ENCODE data around the gene SPAG6.

Gene SPAG6

GRCh38 chr10:22364407-22365140 lies 19.3 kb downstream of the SPAG6 start:
- no peaks in the 10 kb centered on the region for H3K36me3 ChIP-seq (ENCODE audit: control insufficient read depth in 2 of 2, insufficient read depth in 2 of 2, low read length in 2 of 2)
- no peaks in the 10 kb centered on the region for H3K9me3 ChIP-seq (ENCODE audit: control insufficient read depth in 2 of 2, low read length in 2 of 2)
- H3K4me3 ChIP-seq (ENCODE audit: low read length in 2 of 2), result no peak overlapping the region
- H3K27ac ChIP-seq (ENCODE audit: low read length), result no peak overlapping the region
- H3K27me3 ChIP-seq (ENCODE audit: control insufficient read depth in 1 of 2, insufficient read depth in 2 of 2, low read length in 2 of 2), result no peaks in the 10 kb centered on the region
- H3K9ac ChIP-seq (ENCODE audit: low read length in 2 of 2), result no peak overlapping the region
- H3K4me1 ChIP-seq (ENCODE audit: control insufficient read depth, insufficient read depth, low read length), result no peaks in the 10 kb centered on the region

- Histone ChIP-seq H3K9me3 (ENCODE audit: control insufficient read depth in 2 of 2, low read length in 2 of 2) (no peaks in the 10 kb centered on the region), H3K4me1 (ENCODE audit: control insufficient read depth, insufficient read depth, low read length) (no peaks in the 10 kb centered on the region)
Measured at GRCh38 chr10:22365233-22365632, 19.9 kb downstream of the SPAG6 start.

GRCh38 chr10:22365644-22366434 lies 20.5 kb downstream of the SPAG6 start:
- no peaks in the 10 kb centered on the region for H3K9me3 ChIP-seq (ENCODE audit: control insufficient read depth in 2 of 2, low read length in 2 of 2)
- H3K27ac ChIP-seq (ENCODE audit: low read length), result no peak overlapping the region
- H3K4me1 ChIP-seq (ENCODE audit: control insufficient read depth, insufficient read depth, low read length), result no peaks in the 10 kb centered on the region
- no peaks in the 10 kb centered on the region for H3K27me3 ChIP-seq (ENCODE audit: control insufficient read depth in 1 of 2, insufficient read depth in 2 of 2, low read length in 2 of 2)
- no peak overlapping the region for H3K4me3 ChIP-seq (ENCODE audit: low read length in 2 of 2)
- H3K36me3 ChIP-seq (ENCODE audit: control insufficient read depth in 2 of 2, insufficient read depth in 2 of 2, low read length in 2 of 2), result no peaks in the 10 kb centered on the region
- H3K9ac ChIP-seq (ENCODE audit: low read length in 2 of 2), result no peak overlapping the region

More at GRCh38 chr10:22365233-22365632, 19.9 kb downstream of the SPAG6 start:
- H3K9ac ChIP-seq (ENCODE audit: low read length in 2 of 2), result no peak overlapping the region
- no peaks in the 10 kb centered on the region for H3K36me3 ChIP-seq (ENCODE audit: control insufficient read depth in 2 of 2, insufficient read depth in 2 of 2, low read length in 2 of 2)
- H3K4me3 ChIP-seq (ENCODE audit: low read length in 2 of 2), result no peak overlapping the region
- H3K27me3 ChIP-seq (ENCODE audit: control insufficient read depth in 1 of 2, insufficient read depth in 2 of 2, low read length in 2 of 2), result no peaks in the 10 kb centered on the region
- no peak overlapping the region for H3K27ac ChIP-seq (ENCODE audit: low read length)

GRCh38 chr10:22366435-22366703 lies 21.1 kb downstream of the SPAG6 start:
- Histone ChIP-seq H3K4me3 (ENCODE audit: low read length in 2 of 2) (no peak overlapping the region), H3K36me3 (ENCODE audit: control insufficient read depth in 2 of 2, insufficient read depth in 2 of 2, low read length in 2 of 2) (no peaks in the 10 kb centered on the region), H3K9me3 (ENCODE audit: control insufficient read depth in 2 of 2, low read length in 2 of 2) (no peaks in the 10 kb centered on the region), H3K9ac (ENCODE audit: low read length in 2 of 2) (no peak overlapping the region), H3K4me1 (ENCODE audit: control insufficient read depth, insufficient read depth, low read length) (no peaks in the 10 kb centered on the region), H3K27me3 (ENCODE audit: control insufficient read depth in 1 of 2, insufficient read depth in 2 of 2, low read length in 2 of 2) (no peaks in the 10 kb centered on the region), H3K27ac (ENCODE audit: low read length) (no peak overlapping the region)

- Histone ChIP-seq H3K36me3 (ENCODE audit: control insufficient read depth in 2 of 2, insufficient read depth in 2 of 2, low read length in 2 of 2) (no peaks in the 10 kb centered on the region), H3K27me3 (ENCODE audit: control insufficient read depth in 1 of 2, insufficient read depth in 2 of 2, low read length in 2 of 2) (no peaks in the 10 kb centered on the region), H3K27ac (ENCODE audit: low read length) (no peak overlapping the region), H3K9ac (ENCODE audit: low read length in 2 of 2) (no peak overlapping the region), H3K9me3 (ENCODE audit: control insufficient read depth in 2 of 2, low read length in 2 of 2) (no peaks in the 10 kb centered on the region), H3K4me1 (ENCODE audit: control insufficient read depth, insufficient read depth, low read length) (no peaks in the 10 kb centered on the region), H3K4me3 (ENCODE audit: low read length in 2 of 2) (no peak overlapping the region)
Measured at GRCh38 chr10:22366771-22367170, 21.5 kb downstream of the SPAG6 start.

- Histone ChIP-seq H3K9ac (ENCODE audit: low read length in 2 of 2) (no peak overlapping the region), H3K9me3 (ENCODE audit: control insufficient read depth in 2 of 2, low read length in 2 of 2) (no peaks in the 10 kb centered on the region), H3K27me3 (ENCODE audit: control insufficient read depth in 1 of 2, insufficient read depth in 2 of 2, low read length in 2 of 2) (no peaks in the 10 kb centered on the region), H3K4me1 (ENCODE audit: control insufficient read depth, insufficient read depth, low read length) (no peaks in the 10 kb centered on the region), H3K27ac (ENCODE audit: low read length) (no peak overlapping the region), H3K36me3 (ENCODE audit: control insufficient read depth in 2 of 2, insufficient read depth in 2 of 2, low read length in 2 of 2) (no peaks in the 10 kb centered on the region), H3K4me3 (ENCODE audit: low read length in 2 of 2) (no peak overlapping the region)
Measured at GRCh38 chr10:22367471-22367870, 22.2 kb downstream of the SPAG6 start.

GRCh38 chr10:22368402-22368801 lies 23.1 kb downstream of the SPAG6 start:
- H3K9ac ChIP-seq (ENCODE audit: low read length in 2 of 2), result no peak overlapping the region
- H3K9me3 ChIP-seq (ENCODE audit: control insufficient read depth in 2 of 2, low read length in 2 of 2), result no peaks in the 10 kb centered on the region
- no peaks in the 10 kb centered on the region for H3K27me3 ChIP-seq (ENCODE audit: control insufficient read depth in 1 of 2, insufficient read depth in 2 of 2, low read length in 2 of 2)
- H3K4me3 ChIP-seq (ENCODE audit: low read length in 2 of 2), result no peak overlapping the region
- no peak overlapping the region for H3K27ac ChIP-seq (ENCODE audit: low read length)
- H3K36me3 ChIP-seq (ENCODE audit: control insufficient read depth in 2 of 2, insufficient read depth in 2 of 2, low read length in 2 of 2), result no peaks in the 10 kb centered on the region
- no peaks in the 10 kb centered on the region for H3K4me1 ChIP-seq (ENCODE audit: control insufficient read depth, insufficient read depth, low read length)

- Histone ChIP-seq H3K4me1 (ENCODE audit: control insufficient read depth, insufficient read depth, low read length) (no peaks in the 10 kb centered on the region), H3K27ac (ENCODE audit: low read length) (no peak overlapping the region), H3K36me3 (ENCODE audit: control insufficient read depth in 2 of 2, insufficient read depth in 2 of 2, low read length in 2 of 2) (no peaks in the 10 kb centered on the region), H3K9me3 (ENCODE audit: control insufficient read depth in 2 of 2, low read length in 2 of 2) (no peaks in the 10 kb centered on the region), H3K9ac (ENCODE audit: low read length in 2 of 2) (no peak overlapping the region), H3K27me3 (ENCODE audit: control insufficient read depth in 1 of 2, insufficient read depth in 2 of 2, low read length in 2 of 2) (no peaks in the 10 kb centered on the region), H3K4me3 (ENCODE audit: low read length in 2 of 2) (no peak overlapping the region)
Measured at GRCh38 chr10:22368981-22369380, 23.7 kb downstream of the SPAG6 start.

GRCh38 chr10:22369434-22370072 lies 24.3 kb downstream of the SPAG6 start:
- Histone ChIP-seq H3K4me3 (ENCODE audit: low read length in 2 of 2) (no peak overlapping the region), H3K9me3 (ENCODE audit: control insufficient read depth in 2 of 2, low read length in 2 of 2) (no peaks in the 10 kb centered on the region), H3K27ac (ENCODE audit: low read length) (no peak overlapping the region), H3K36me3 (ENCODE audit: control insufficient read depth in 2 of 2, insufficient read depth in 2 of 2, low read length in 2 of 2) (no peaks in the 10 kb centered on the region), H3K27me3 (ENCODE audit: control insufficient read depth in 1 of 2, insufficient read depth in 2 of 2, low read length in 2 of 2) (no peaks in the 10 kb centered on the region), H3K9ac (ENCODE audit: low read length in 2 of 2) (no peak overlapping the region), H3K4me1 (ENCODE audit: control insufficient read depth, insufficient read depth, low read length) (no peaks in the 10 kb centered on the region)

GRCh38 chr10:22370320-22370719 lies 25.0 kb downstream of the SPAG6 start:
- H3K27me3 ChIP-seq (ENCODE audit: control insufficient read depth in 1 of 2, insufficient read depth in 2 of 2, low read length in 2 of 2), result no peaks in the 10 kb centered on the region
- no peak overlapping the region for H3K27ac ChIP-seq (ENCODE audit: low read length)
- no peaks in the 10 kb centered on the region for H3K9me3 ChIP-seq (ENCODE audit: control insufficient read depth in 2 of 2, low read length in 2 of 2)
- no peaks in the 10 kb centered on the region for H3K36me3 ChIP-seq (ENCODE audit: control insufficient read depth in 2 of 2, insufficient read depth in 2 of 2, low read length in 2 of 2)
- H3K9ac ChIP-seq (ENCODE audit: low read length in 2 of 2), result no peak overlapping the region
- no peak overlapping the region for H3K4me3 ChIP-seq (ENCODE audit: low read length in 2 of 2)
- H3K4me1 ChIP-seq (ENCODE audit: control insufficient read depth, insufficient read depth, low read length), result no peaks in the 10 kb centered on the region

- Histone ChIP-seq H3K27ac (ENCODE audit: low read length) (no peak overlapping the region), H3K4me3 (ENCODE audit: low read length in 2 of 2) (no peak overlapping the region), H3K9me3 (ENCODE audit: control insufficient read depth in 2 of 2, low read length in 2 of 2) (no peaks in the 10 kb centered on the region), H3K27me3 (ENCODE audit: control insufficient read depth in 1 of 2, insufficient read depth in 2 of 2, low read length in 2 of 2) (no peaks in the 10 kb centered on the region), H3K36me3 (ENCODE audit: control insufficient read depth in 2 of 2, insufficient read depth in 2 of 2, low read length in 2 of 2) (no peaks in the 10 kb centered on the region), H3K4me1 (ENCODE audit: control insufficient read depth, insufficient read depth, low read length) (no peaks in the 10 kb centered on the region), H3K9ac (ENCODE audit: low read length in 2 of 2) (no peak overlapping the region)
Measured at GRCh38 chr10:22372298-22372697, 27.0 kb downstream of the SPAG6 start.
